Epithelial cell of prostate (primary cell): Measurements from ENCODE around the gene SMOC2.

Experiments used
- DNase-seq: peaks from one replicate; pipeline ENCODE4 v3.0.0-alpha.2; 2011; ENCODE audit warnings: low read depth, low spot score
- H3K27ac ChIP-seq: fragments of 450-650 bp; 2 replicates; pipeline ENCODE4 v1.5.1; 2017; ENCODE audit warnings: mild to moderate bottlenecking

SMOC2 gene

DNA sequence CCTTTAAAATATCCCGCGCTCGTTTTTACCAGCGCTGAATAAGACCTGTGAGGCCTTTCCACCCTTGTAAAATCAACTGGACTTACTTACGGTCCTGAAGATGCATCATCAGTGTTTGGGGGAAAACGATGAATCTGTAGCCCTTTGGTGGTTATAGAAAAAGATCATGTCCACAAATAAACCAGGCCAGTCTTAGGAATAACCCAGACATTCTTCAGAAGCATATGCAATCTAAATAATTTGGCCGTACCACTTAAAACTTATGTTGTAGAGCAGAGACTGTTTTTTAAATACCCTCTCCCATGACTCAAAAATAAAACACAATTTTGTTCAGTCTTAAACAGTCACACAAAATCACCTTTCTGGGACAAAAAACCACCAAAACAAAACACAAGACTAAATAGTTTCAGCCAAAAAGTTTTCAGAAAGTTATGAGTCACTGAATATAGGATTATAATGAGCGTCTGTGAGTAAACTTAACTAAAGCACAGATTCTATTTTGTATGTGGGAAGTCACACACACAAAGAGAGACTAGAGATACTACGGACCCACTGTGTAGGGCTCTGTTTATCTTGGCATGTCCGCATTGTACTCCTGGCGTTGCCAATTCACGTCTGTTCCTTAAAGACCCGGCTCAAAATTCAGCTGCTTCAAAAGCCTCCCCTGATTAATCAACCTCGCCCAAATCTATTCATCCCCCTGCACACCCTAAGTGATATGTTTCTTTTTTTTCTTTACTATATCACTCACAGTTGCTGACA is 26.5 kb upstream of the SMOC2 start:
- no peak for DNase-seq

DNA sequence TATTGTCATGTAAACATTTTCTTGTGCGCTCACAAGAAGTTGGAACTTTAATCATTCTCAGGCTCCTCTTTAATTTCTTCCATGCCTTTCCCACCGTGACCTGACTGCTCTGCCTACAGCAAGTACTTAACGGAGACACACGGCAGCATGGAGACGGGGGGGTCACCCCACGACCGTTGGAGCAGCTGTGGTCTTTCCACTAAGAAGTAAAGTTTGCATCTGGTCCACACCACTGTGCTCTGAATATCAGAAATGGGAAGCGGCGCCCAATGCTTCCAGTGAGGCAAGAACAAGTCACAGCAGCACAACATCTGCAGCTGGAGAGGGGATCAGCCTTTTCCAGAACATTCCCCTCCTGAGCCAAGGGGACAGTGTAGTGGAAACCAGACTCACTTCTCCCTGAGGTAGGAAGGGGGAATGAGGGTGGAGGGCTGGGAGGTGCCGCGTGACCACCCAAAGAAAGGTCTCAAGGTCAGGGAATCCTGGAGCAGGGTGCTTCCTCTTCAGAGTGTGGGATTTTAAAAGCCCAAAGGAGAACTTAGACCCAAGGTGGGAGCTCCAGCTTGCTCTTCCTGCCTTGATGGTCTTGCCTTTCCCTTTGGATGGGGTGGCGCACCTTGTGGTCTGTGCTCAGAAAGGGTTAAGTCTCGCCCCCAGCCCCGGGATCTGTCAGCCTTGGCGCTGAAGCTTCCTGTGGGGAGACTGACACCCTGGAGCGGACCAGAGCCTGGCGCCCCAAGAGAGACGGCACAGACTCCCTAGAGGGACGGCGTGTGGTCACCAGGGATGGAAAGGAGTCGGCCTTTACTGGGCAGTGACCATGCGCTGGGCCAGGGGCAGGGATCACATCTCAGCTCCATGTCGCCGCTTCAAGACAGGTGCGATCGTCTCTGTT is 25.6 kb upstream of the SMOC2 start:
- no peak for DNase-seq
- no peak overlapping the region for H3K27ac ChIP-seq

More for the DNA sequence above, 26.5 kb upstream of the SMOC2 start:
- H3K27ac ChIP-seq, result no peak overlapping the region

DNA sequence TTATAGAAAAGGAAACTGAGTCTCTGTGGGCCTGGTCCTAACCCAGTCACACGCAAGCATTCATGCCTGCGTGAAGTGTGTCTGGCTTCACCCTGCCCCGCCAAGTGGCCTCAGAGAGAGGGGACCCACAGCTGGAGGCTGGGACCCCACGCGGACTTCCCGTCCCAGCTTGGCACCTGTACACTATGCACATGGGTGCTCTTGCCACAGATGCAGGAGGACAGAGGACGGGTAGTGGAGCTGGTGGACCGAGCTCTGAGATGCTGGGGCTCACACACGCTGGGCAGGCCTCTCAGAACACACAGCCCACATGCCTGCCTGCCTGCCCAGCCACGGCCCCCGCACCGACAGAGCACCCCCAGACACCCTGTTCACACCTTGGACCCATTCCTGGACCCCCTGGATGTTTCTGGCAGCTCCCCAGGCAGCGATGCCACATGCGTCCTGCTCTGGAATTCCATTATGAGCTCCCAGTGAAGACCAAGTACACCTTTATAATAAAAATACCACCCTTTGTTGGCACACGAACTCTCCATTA is 24.9 kb upstream of the SMOC2 start:
- no peak overlapping the region for H3K27ac ChIP-seq
- DNase-seq, result no peak

DNA sequence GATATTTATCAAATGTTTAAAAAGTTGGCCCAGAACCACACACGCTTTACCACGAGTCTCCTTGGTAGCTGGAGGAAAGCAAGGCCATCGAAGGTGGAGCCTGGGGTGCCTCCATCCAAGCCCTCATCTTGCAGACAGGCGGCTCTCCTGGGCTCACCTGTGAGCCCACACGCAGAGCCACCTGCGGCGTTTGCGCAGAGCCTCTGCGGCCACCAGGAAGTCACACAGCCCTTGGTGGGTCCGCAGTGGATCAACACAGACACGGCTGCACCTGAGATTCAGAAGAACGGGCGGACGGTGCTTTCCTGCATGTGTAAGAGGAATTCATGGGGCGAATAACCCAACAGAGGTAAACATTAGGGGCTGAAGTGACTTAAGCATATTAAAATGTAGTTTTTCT is 24.5 kb upstream of the SMOC2 start:
- DNase-seq, result no peak
- no peak overlapping the region for H3K27ac ChIP-seq

DNA sequence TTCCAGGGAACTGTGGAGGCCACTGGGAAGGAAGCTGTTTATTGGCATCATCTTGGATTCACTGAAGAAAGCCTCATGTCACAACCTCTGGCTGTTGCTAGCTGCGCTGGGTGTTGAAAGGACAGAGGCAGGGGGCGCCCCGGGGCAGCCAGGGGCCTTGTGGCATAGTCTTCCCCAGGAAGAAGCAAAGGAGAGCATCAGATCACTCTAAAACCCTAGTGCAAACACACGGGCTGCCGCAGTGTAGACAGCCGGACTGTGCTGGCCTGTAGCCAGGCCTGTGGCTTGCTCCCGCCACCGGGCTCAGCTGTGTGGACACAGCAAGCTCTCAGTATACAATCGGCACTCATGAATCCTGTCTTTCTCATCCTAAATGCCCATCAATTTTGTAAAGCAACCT is 23.8 kb upstream of the SMOC2 start:
- no peak overlapping the region for H3K27ac ChIP-seq
- no peak for DNase-seq

DNA sequence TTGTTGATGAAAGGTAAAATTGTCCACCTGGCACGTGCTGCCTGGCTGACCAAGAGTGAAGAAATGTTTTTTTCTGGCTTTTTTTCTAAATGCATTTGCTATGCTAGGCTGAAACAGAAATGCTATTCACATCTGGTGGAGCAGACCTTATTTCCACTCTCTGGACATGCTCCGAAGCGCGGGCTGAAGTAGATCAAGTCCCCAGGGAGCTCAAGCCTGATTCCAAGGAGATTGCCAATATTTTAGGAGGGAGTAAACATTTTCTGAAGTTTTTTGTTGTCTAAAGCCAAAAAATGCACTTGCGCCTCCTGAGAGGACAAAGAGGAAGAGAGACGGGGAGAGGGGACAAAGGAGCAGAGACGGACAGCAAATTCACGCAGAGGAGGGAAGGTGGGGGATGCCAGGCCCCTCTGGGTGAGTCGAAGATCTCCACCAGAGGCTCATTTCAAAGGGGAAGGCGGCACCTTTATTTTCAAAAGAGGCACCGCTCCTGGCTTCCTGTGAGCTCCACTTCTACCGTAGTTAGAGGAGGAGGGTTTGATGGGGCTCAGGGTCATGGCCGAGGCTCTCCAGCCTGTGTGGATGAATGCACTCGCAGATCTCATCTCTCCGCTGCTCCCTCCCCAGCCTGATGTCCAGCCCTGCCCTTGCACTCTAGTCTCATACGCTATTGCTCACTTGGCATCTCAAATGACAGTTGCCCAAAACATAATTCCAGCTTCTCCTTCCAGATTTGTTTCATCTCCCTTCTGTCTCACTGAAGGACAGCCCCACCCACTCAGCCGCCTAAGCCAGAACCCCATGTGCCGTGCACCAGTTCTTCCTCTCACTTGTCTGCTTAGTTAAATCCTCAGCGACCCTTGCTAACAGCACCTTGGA is 23.1 kb upstream of the SMOC2 start:
- H3K27ac ChIP-seq, result no peak overlapping the region
- no peak for DNase-seq

DNA sequence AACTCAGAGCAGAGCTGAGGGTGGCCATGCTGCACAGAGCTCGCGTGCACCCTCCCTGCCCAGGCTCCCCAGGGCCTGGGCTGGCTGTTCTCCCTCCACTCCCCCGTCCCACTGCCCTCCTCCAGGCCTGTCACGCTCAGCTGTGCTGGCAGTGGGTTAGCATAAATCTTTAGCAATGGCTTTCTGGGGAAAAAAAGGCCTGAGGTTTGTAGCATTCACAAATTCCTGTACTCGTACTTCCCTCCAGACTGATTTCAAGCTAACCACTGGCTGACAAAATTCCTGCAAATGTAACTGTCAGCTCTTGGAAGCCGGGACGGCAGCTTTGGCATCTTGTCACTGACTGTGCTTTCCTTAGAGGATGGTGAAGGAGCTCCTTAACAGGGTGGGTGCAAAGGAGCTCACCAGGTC is 22.3 kb upstream of the SMOC2 start:
- H3K27ac ChIP-seq, result no peak overlapping the region
- DNase-seq, result no peak

DNA sequence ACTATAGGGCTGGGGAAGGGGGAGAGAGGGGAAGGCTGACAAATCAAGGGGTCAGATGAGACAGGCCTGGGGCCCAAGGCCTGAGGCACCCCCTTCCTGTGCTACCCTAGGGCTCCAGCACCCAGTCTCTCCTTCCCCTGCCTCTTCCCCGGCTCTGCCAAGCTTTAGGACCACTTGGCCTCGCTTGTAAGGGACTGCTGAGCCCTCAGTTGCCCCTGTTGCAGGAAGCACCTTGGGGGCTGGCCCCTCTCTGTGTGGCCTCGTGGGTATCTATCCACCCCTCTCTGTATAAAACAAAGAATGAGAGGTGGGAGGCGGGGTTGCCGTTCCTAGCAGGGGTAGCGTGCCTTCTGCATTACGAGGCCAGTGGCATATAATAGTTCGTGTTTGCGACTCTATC is 21.4 kb upstream of the SMOC2 start:
- H3K27ac ChIP-seq, result no peak overlapping the region

DNA sequence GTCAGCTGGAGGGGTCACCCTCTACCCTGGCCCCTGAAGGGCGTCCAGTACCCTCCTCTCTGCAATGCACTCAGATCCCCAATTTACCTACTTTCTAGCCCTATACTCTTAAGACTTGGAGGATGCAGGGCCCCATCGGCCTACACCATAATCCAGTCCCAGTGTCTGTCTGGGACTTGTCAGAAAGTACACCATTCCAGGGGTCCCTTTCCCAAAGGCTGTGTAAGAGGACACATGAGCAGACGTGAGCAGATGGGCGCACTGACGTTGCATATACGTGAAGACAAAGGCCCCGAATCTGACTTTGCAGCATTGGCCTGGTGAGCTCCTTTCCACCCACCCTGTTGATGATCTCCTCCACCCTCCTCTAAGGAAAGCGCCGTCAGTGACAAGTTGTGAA is 20.9 kb upstream of the SMOC2 start:
- no peak overlapping the region for H3K27ac ChIP-seq
- DNase-seq, result no peak

More for the DNA sequence above, 21.4 kb upstream of the SMOC2 start:
- no peak for DNase-seq

DNA sequence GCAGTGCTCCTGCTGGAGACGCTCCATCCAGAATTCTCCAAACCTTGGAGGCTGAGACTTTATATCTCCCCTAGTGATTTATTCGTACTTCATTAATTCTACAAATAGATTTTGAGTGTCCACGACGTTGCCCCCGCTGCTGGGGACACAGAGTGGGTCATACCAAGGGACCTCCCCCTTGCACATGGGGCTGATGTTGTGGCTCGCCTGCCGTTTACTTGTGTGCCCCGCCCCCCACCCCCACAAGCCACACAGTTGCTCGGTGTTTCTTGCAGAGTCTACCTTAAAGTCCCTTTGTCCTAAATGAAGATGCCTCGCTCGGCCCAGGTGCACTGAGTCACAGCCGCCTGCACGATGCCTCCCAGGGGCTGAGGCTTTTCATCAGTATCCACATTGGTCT is 20.3 kb upstream of the SMOC2 start:
- H3K27ac ChIP-seq, result no peak overlapping the region
- no peak for DNase-seq

DNA sequence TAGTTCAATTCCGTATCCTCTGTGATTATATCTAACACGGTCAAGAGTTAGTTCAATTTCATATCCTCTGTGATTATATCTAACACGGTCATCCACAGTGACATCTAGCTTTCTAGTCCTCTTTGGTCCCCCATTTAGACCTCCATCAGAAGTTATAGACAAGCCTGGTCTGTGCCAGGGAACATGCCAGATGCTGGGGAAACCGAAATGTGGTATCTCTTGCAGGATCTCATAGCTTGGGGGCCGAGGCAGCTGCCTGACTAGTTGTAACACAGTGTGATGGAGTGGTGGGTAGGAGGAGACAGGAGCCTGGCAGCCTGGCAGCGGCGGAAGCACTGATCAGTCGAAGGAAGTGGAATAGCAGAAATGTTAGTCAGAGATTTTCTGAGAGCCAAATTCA is 13.8 kb upstream of the SMOC2 start:
- DNase-seq, result no peak
- H3K27ac ChIP-seq, result no peak overlapping the region

DNA sequence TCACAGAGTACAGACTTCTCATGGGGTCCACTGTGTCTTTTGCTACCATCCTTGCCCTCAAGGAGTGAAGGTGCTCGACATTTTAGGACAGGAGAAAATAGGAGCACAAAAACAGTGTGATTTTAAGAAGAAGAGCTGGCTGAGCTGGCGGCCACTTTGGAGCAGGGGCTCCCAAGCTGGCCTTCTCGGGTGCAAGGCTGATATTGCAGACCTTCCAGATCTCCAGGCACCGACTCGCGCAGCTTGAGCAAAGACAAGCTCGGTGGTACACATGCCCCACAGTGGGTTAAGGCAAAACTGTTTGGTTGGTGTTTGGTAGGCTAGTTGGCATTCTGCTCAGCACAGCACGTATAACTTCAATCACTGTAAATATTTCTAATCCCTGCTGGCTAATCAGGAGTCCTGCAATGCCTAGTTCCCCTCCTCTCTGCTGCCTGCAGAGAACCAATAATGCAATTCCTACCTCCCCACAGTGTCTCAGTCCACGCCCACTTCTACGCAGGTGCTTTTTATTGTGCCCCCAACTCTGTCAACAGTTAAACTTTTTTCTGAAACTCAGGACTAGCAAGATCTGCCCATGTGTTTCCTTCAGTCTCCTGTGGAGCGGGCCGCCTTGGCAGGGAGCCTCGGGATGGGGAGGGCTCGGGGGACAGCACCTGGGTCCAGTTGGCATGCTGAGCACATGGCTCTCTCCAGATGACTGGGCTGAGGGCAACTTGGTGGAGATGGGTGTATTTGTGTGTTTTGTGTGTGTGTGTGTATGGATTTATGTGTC is 12.7 kb upstream of the SMOC2 start:
- DNase-seq, result no peak
- no peak overlapping the region for H3K27ac ChIP-seq

DNA sequence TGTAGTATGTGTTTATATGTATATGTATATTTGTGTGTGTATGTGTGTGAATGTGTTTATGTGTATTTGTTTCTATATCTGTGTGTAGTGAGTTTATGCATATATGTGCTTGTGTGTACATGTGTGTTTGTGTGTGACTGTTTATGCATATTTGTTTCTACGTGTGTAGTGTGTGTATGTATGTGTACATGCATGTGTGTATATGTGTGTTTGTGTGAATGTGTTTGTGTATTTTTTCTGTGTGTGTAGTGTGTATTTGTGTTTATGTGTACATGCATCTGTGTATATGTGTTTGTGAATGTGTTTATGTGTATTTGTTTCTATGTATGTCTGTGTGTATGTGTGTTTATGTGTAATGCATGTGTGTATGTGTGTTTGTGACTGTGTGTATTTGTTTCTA is 12.1 kb upstream of the SMOC2 start:
- H3K27ac ChIP-seq, result no peak overlapping the region
- DNase-seq, result no peak

DNA sequence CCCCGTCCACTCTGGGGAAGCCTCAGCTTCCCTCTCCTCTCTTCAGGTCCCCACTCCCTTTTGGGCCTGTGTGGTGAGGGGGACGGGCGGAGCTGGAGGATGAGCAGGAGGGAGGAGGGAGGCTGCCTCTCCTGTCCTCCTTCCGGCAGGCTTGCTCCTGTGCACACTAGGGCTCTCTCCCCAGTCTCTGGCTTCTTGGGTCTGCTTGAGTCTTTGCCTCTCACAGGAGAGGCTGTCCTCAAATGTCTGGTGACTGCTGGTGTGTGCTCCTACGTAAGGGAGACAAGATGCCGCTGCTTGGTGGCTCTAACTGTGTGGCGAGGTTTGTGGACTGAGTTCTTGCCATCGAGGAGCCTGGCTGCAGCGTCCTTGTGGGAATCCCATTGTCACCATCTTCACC is 8.8 kb upstream of the SMOC2 start:
- H3K27ac ChIP-seq, result no peak overlapping the region
- DNase-seq, result no peak

DNA sequence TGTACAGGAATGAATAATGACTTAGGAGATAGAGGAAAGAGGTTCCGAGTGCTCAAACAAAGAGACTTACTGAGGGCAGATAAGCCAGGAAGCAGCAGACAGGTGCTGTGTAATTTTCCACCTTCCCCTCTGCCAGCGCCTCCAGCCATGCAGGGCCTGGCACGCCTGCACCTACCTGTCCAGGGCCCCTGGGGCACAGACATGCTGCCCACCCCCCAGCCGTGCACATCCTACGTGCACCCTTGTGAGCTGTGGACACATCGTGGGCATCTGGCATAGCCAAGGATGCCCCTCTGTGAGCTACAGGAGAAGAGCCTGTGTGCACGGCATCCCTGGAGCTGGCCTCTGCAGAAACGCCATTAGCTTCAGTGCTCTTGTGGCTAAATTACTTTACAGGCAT is 7.1 kb upstream of the SMOC2 start:
- no peak overlapping the region for H3K27ac ChIP-seq
- DNase-seq, result no peak

DNA sequence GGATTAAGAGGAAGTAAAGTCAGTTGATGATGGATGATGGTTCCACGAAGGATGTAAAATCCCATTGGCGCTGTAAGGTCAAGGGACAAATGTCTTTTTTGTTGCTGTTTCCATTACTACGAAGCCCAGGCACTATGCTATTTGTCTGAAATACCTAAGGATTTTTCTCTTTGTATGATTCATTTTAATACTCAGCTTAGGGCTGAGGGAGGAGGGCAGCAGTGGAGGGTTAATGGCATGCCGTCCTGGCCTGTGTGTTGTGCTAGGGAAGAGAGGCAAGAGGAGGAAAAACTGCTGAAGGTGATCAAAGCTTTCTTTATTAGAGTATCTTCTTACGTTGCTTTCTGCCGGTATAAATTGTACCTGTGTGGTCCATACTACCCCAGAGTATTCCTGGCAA is 6.5 kb upstream of the SMOC2 start:
- H3K27ac ChIP-seq, result no peak overlapping the region
- no peak for DNase-seq

DNA sequence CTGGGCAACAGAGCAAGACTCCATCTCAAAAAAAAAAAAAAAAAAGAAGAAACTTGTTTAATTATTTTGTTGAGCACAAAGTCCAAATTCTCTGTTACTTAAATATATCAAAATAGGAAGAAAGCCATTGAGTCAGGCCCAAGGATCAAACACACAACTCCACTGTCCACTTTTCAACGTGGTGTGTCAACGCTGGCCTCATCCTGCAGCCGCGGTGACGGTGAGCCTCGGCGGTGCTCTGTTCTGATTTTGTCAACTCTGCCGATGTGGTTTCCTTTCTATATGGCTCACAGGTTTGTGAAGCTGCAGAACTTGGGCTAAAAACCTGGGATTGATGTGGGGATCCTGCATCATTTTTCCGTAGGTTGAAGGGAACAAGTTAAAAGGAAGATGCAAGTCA is 3.2 kb upstream of the SMOC2 start:
- DNase-seq, result no peak
- no peak overlapping the region for H3K27ac ChIP-seq

DNA sequence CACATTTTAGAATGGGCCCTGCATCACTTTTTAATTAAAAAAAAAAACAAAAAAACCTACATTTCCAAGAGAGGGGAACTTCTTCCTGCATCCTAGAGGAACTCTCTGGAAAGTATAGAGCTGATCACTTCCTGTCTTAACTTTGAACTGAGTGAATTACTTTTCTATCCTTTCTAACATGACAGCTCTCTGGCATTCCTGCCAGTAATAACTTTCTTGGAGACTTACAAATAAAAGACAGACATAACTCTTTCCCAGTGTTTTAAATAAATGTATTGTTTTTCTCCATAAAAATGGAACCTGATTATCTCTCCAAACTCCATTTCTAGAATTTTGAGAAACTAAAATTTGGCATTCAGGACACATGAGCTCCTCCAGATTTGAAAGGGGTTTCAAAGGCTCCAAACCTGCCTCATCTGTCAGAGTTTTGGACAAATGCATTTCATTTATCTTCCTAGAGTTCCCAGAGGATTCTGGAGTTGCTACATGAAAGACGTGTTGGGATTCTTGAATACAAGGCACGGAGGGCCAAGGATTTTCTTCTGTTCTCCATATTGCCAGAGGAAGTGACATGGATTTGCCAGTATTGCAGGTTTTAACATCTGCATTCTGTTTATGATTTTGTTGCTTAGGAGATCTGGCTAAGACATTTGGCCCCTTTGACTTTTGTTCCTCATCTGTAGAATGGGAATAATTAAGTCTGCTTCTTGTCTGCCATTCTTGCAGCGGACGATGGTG is 2.0 kb upstream of the SMOC2 start:
- no peak overlapping the region for H3K27ac ChIP-seq
- no peak for DNase-seq
